K562 (cell line): ENCODE results near the gene NAA80. TPM values are rescaled to one million over a fixed set of nuclear protein-coding genes. Genes with fewer than 3 reads are reported as not detected.

Source experiments
- EWSR1 ChIP-seq: fragments of 450-650 bp; IDR thresholded peaks from 2 replicates; pipeline ENCODE4 v1.6.1; 2018; ENCODE audit warnings: borderline replicate concordance, mild to moderate bottlenecking, low read depth, moderate library complexity; ENCODE audit not compliant: partially characterized antibody
- NEUROD1 ChIP-seq: fragments of 150-350 bp; IDR thresholded peaks from 2 replicates; pipeline ENCODE4 v1.6.1; 2014; ENCODE audit warnings: borderline replicate concordance, low read length, low read depth; ENCODE audit not compliant: partially characterized antibody
- SMARCA4 ChIP-seq: fragments of 450-650 bp; IDR thresholded peaks from 2 replicates; pipeline ENCODE4 v1.6.1; 2016
- SMARCB1 ChIP-seq: IDR thresholded peaks from 2 replicates; pipeline ENCODE4 v1.6.1; 2011; ENCODE audit warnings: improper control_type of control experiment, low read depth; ENCODE audit not compliant: insufficient read length
- TOE1 ChIP-seq, 2 experiments: fragments of 450-650 bp in 1 of 2; sonication (generic) in 1 of 2; formaldehyde crosslinking in 1 of 2; IDR thresholded peaks; 2 replicates each; pipeline versions ENCODE4 v1.7.1 to v1.8.0; 2016 to 2022; ENCODE audit warnings: borderline replicate concordance in 2 of 2, mild to moderate bottlenecking in 2 of 2, antibody characterized with exemption in 1 of 2, inconsistent platforms in 1 of 2, low read depth in 1 of 2, missing genetic modification reagents in 1 of 2, moderate library complexity in 1 of 2
- ZC3H4 ChIP-seq: sonication (generic); formaldehyde crosslinking; IDR thresholded peaks from 2 replicates; pipeline ENCODE4 v1.9.0; 2021; ENCODE audit warnings: missing genetic modification reagents, borderline replicate concordance
- ZFP91 ChIP-seq: sonication (generic); formaldehyde crosslinking; IDR thresholded peaks from 2 replicates; pipeline ENCODE4 v1.8.0; 2022; ENCODE audit warnings: mild to moderate bottlenecking, missing genetic modification reagents
- ZFX ChIP-seq: sonication (generic); formaldehyde crosslinking; IDR thresholded peaks from 2 replicates; pipeline ENCODE4 v1.8.0; 2022; ENCODE audit warnings: mild to moderate bottlenecking, missing genetic modification reagents, moderate library complexity
- ZHX1 ChIP-seq: fragments of 150-350 bp; conservative IDR thresholded peaks from 2 replicates; pipeline ENCODE4 v1.6.1; 2014; ENCODE audit warnings: low read length
- polyA plus RNA-seq, 8 experiments: library from polyadenylated mRNA; depleted of rRNA in 4 of 8; stranded (reverse) in 5 of 8; unstranded in 3 of 8; fragments of >200 nt; fragmentation: Nextera tagmentation in 2 of 8; fragmentation: Illumina TruSeq in 1 of 8; extraction: Ambion mirVana in 2 of 8; extraction: Trizol in 1 of 8; gene quantifications; 2 replicates each; pipeline versions ENCODE4 v1.2.1 to v1.2.3, GENCODE V29; 2011 to 2014; ENCODE audit warnings: inconsistent platforms in 1 of 8, missing spikeins in 1 of 8
- total RNA-seq, 7 experiments: library from RNA; depleted of rRNA in 6 of 7; stranded (reverse); fragments of >200 nt in 6 of 7; fragmentation: Illumina TruSeq in 2 of 7; extraction: Trizol in 2 of 7; gene quantifications; 2 replicates each; pipeline versions ENCODE4 v1.2.1 to v1.2.3, GENCODE V29; 2011 to 2021; ENCODE audit warnings: low replicate concordance in 1 of 7
- TF ChIP-seq, protein P1 (sequence below), 2 experiments: fragments of 450-650 bp in 1 of 2; sonication (generic) in 1 of 2; formaldehyde crosslinking in 1 of 2; IDR thresholded peaks; 2 replicates each; pipeline versions ENCODE4 v1.7.1 to v1.9.0; 2016 to 2022; ENCODE audit warnings: inconsistent platforms in 1 of 2, mild to moderate bottlenecking in 1 of 2, missing genetic modification reagents in 1 of 2

NAA80 gene
- total and polyA plus RNA-seq, 9 of the 15 experiments (the other 6 are each of a cell fraction or from before 2014, with no cell fraction given): 0.82 to 24.0 (median 8.6) TPM

- TF ChIP-seq ZFP91 (CRISPR knock-in tag) (no peak), NEUROD1 (peak; percentile 50), ZC3H4 (no peak), SMARCA4 (no peak), ZFX (peak; percentile 94), TOE1 (IDR thresholded peaks at IDR 0.05; ENCODE audit: borderline replicate concordance) (no peak), TOE1 (CRISPR knock-in tag; IDR thresholded peaks at IDR 0.05; ENCODE audit: borderline replicate concordance, low read depth) (no peak), SMARCB1 (no peak), ZHX1 (no peak), EWSR1 (no peak)
- TF ChIP-seq, protein P1, sequence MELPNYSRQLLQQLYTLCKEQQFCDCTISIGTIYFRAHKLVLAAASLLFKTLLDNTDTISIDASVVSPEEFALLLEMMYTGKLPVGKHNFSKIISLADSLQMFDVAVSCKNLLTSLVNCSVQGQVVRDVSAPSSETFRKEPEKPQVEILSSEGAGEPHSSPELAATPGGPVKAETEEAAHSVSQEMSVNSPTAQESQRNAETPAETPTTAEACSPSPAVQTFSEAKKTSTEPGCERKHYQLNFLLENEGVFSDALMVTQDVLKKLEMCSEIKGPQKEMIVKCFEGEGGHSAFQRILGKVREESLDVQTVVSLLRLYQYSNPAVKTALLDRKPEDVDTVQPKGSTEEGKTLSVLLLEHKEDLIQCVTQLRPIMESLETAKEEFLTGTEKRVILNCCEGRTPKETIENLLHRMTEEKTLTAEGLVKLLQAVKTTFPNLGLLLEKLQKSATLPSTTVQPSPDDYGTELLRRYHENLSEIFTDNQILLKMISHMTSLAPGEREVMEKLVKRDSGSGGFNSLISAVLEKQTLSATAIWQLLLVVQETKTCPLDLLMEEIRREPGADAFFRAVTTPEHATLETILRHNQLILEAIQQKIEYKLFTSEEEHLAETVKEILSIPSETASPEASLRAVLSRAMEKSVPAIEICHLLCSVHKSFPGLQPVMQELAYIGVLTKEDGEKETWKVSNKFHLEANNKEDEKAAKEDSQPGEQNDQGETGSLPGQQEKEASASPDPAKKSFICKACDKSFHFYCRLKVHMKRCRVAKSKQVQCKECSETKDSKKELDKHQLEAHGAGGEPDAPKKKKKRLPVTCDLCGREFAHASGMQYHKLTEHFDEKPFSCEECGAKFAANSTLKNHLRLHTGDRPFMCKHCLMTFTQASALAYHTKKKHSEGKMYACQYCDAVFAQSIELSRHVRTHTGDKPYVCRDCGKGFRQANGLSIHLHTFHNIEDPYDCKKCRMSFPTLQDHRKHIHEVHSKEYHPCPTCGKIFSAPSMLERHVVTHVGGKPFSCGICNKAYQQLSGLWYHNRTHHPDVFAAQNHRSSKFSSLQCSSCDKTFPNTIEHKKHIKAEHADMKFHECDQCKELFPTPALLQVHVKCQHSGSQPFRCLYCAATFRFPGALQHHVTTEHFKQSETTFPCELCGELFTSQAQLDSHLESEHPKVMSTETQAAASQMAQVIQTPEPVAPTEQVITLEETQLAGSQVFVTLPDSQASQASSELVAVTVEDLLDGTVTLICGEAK (IDR thresholded peaks at IDR 0.05): no peak
- TF ChIP-seq, protein P1 (CRISPR knock-in tag; IDR thresholded peaks at IDR 0.05): no peak
Measured at GRCh38 chr3:50260027-50260941, 38.9 kb downstream of the NAA80 start (continued).
